Measurements from ENCODE around the gene PRPF39. TPM values are rescaled to one million over a fixed set of nuclear protein-coding genes. Genes with fewer than 3 reads are reported as not detected.

Gene PRPF39
- total and polyA plus RNA-seq, 4 donors, result 3.1 to 25.1 (median 15.1) TPM

- TF ChIP-seq YY1 (IDR thresholded peaks at IDR 0.05) (no peak), HNF4G (IDR thresholded peaks at IDR 0.05) (no peak), REST (IDR thresholded peaks at IDR 0.05) (no peak), ATF3 (IDR thresholded peaks at IDR 0.05) (no peak)
Measured at GRCh38 chr14:45114327-45114726, 30.4 kb downstream of the PRPF39 start (continued).

- Histone ChIP-seq H3K4me3 (ENCODE audit: low read depth in 1 of 3, low read length in 3 of 3) (no peak overlapping the region), H3K27ac (ENCODE audit: low read depth in 1 of 2, low read length in 2 of 2) (no peak overlapping the region), H3K27me3 (ENCODE audit: control insufficient read depth in 4 of 4, insufficient read depth in 4 of 4, low read length in 3 of 4) (no peaks in the 10 kb centered on the region), H3K36me3 (ENCODE audit: control insufficient read depth in 4 of 4, insufficient read depth in 3 of 4, low read depth in 1 of 4, low read length in 3 of 4) (peaks cover 1 to 59% (median 44%) of the 10 kb centered on the region in 4 donors), H3K9me3 (ENCODE audit: control insufficient read depth in 4 of 4, low read length in 3 of 4) (no peaks in the 10 kb centered on the region), H3K4me1 (ENCODE audit: control insufficient read depth in 4 of 4, insufficient read depth in 4 of 4, low read length in 3 of 4) (no peaks in the 10 kb centered on the region), H3K9ac (ENCODE audit: low read depth in 1 of 2, low read length in 2 of 2) (no peak overlapping the region)
- 94% methylated on average over 6 of the region's 6 CpGs for WGBS
- DNase-seq (ENCODE audit: low spot score), result no peak
- no peak for TF ChIP-seq RXRA (IDR thresholded peaks at IDR 0.05)
- TF ChIP-seq TAF1 (conservative IDR thresholded peaks at IDR 0.05), result no peak
- TF ChIP-seq ZBTB33 (IDR thresholded peaks at IDR 0.05), result no peak
- no peak for TF ChIP-seq EGR1 (IDR thresholded peaks at IDR 0.05; ENCODE audit: low read depth in 2 of 2)
- TF ChIP-seq GABPA (IDR thresholded peaks at IDR 0.05 in 1 of 2, conservative IDR thresholded peaks at IDR 0.05 in 1 of 2), result no peak
- no peak for TF ChIP-seq JUND (IDR thresholded peaks at IDR 0.05)
- TF ChIP-seq FOXA2 (IDR thresholded peaks at IDR 0.05), result no peak
- no peak for TF ChIP-seq SP1 (IDR thresholded peaks at IDR 0.05)
- TF ChIP-seq CTCF (IDR thresholded peaks at IDR 0.05; ENCODE audit: low read depth, low read length, missing input control), result no peak
- TF ChIP-seq HNF4A (conservative IDR thresholded peaks at IDR 0.05), result no peak
- TF ChIP-seq YY1 (IDR thresholded peaks at IDR 0.05), result no peak
- TF ChIP-seq REST (IDR thresholded peaks at IDR 0.05), result no peak
Measured at GRCh38 chr14:45118594-45118993, 34.7 kb downstream of the PRPF39 start.

Measured in liver (tissue), 9 donors.